Mucosa of stomach (tissue), 1 donor: ENCODE results near the gene NDUFB10.
A peak's percentile ranks its signal among the peaks of the same experiment; 100 is the strongest.
"Not testable (repeated sequence)": the region's sequence is repeated elsewhere in the genome, so short reads cannot be mapped to it uniquely, and the experiment has no call there.

Experiments used
- H3K27me3 ChIP-seq: one replicate; pipeline ENCODE4 v1.7.0; 2013; ENCODE audit warnings: mild to moderate bottlenecking, low read length; ENCODE audit not compliant: control insufficient read depth, insufficient read depth
- H3K36me3 ChIP-seq: one replicate; pipeline ENCODE4 v1.7.0; 2013; ENCODE audit warnings: low read length; ENCODE audit not compliant: control insufficient read depth, insufficient read depth
- H3K4me1 ChIP-seq: one replicate; pipeline ENCODE4 v1.7.0; 2013; ENCODE audit warnings: mild to moderate bottlenecking, low read length; ENCODE audit not compliant: control insufficient read depth, insufficient read depth
- H3K4me3 ChIP-seq: one replicate; pipeline ENCODE4 v1.7.0; 2013; ENCODE audit warnings: low read length
- H3K9ac ChIP-seq: one replicate; pipeline ENCODE4 v1.7.0; 2013; ENCODE audit warnings: mild to moderate bottlenecking, low read length, moderate library complexity
- H3K9me3 ChIP-seq: one replicate; pipeline ENCODE4 v1.7.0; 2013; ENCODE audit warnings: mild to moderate bottlenecking, low read length, moderate library complexity; ENCODE audit not compliant: control insufficient read depth
- donor health status: Pancreatic carcinoma.

NDUFB10 gene

DNA sequence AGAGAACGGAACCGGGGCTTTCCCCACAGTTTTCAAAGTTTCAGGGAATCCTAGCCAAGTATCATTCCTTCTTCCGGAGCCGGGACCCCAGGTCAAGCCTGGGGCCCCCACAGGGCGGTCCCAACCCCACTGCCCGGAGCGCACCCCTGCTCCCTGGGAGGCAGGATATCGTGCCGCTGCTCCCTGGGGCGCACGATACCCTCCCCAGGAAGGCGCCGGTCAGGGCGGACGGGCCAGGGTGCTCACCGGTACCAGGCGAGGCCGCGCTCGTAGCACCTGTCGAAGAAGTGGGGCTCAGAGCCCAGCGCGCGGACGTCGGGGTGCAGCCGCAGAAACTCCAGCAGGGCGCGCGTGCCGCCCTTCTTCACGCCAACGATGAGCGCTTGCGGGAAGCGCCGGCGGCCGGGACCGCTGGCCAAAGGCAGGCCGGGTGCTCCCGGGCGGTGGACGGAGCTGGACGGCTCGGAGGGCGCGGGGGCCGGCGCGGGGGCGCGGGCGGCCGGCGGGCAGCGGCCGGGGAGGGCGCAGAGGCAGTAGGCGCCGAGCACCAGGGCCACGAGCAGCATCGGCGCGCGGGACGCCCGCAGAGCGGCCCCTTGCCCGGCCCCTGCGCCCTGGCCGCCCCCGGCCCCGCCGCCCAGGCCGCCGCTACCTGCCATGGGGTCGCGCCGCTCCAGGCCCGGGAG is 41.5 kb upstream of the NDUFB10 start:
- Histone ChIP-seq H3K9ac (no peak overlapping the region), H3K4me3 (no peak overlapping the region), H3K9me3 (no peaks in the 10 kb centered on the region), H3K27me3 (peaks cover 66% of the 10 kb centered on the region), H3K36me3 (no peaks in the 10 kb centered on the region), H3K4me1 (peaks cover 27% of the 10 kb centered on the region)

DNA sequence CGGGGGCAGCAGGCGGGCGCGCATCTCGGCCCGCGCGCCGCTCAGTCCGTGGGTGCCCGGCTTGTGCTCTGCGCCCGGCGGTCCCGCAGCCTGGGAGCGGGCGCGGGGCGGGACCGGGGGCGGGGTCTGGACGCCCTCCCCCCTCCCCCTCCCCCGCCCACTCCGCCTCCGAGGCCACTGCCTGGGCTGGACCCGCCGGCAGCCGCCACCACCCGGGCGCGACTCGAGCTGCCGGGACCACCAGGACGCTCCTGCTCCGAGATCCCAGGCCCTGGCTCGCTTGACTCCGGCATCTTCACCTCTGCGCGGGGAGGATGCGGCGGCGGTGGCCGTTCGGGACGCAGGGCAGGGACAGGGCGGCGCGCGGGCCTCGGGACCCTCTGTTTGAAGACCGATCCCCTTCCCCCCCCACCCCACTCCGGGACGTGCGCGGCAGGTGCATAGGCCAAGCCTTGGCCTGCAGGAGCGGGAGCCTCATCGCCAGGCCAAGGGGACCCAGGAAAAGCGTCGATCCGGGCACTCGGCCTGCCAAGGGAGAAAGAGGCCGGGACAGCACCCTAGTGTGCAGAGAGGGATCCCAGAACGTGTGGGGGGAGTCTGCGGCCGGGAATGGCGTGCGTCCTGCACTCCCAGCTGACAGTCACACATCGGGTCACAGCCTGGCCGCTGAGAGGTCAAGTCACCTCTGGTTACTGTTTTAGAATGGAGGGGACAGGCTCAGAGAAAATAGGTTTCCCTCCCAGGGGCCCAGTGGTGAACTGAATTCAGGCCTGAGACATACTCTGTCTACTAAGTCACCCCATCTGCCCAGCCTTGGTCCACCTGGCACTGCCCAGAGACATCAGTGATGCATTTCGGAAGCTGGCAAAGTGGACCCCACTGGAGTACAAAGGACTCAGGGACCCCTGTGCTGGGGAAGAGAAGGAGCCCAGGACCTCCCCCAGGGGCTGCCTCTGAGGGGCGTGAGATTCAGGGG is 40.7 kb upstream of the NDUFB10 start, which contains the start of gene HS3ST6:
Gene HS3ST6 (minus strand): TSS at position 65 of the 976 bp plus-strand sequence. CDS start 92 bp downstream, outside the sequence.
- H3K4me1 ChIP-seq, result peaks cover 24% of the 10 kb centered on the region
- H3K4me3 ChIP-seq, result no peak within 1 kb of the TSS
- H3K9ac ChIP-seq, result no peak within 1 kb of the TSS
- peaks cover 74% of the 10 kb centered on the region for H3K27me3 ChIP-seq
- no peaks in the 10 kb centered on the region for H3K9me3 ChIP-seq
- H3K36me3 ChIP-seq, result no peaks in the 10 kb centered on the region

DNA sequence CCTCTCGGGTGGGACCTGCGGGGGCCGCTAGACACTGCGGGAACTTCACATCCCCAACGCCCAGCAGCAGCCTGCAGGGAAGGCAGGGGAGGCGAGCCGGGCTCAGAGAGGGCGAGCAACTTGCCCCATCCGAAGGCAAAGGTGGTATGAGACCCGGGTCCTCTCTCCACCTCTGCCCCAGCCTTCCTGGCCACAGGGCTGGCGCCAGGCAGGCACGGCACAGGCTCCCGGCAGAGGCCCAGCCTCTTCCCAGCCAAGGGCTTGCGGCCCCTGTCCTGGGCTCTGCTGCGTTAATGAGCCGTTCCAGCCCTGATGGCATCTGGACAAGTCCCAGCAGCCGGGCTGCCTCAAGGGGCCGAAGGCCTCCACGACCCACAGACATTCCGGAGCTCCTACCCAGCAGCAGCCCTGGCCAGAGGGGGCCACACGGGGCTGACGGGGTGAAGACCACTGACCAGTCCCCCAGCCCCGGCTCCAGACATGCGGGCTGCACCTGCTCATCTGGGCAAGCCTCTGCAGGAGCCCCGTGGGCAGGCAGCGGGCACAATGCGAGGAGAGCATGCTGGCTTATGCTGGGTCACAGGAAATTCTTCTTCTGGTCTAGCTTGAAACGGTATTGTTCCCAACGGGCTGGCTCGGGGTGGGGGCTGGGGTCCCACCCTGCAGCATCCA is 39.9 kb upstream of the NDUFB10 start:
- Histone ChIP-seq H3K36me3 (no peaks in the 10 kb centered on the region), H3K9ac (no peak overlapping the region), H3K4me3 (no peak overlapping the region), H3K4me1 (peaks cover 19% of the 10 kb centered on the region), H3K27me3 (peaks cover 82% of the 10 kb centered on the region), H3K9me3 (no peaks in the 10 kb centered on the region)

DNA sequence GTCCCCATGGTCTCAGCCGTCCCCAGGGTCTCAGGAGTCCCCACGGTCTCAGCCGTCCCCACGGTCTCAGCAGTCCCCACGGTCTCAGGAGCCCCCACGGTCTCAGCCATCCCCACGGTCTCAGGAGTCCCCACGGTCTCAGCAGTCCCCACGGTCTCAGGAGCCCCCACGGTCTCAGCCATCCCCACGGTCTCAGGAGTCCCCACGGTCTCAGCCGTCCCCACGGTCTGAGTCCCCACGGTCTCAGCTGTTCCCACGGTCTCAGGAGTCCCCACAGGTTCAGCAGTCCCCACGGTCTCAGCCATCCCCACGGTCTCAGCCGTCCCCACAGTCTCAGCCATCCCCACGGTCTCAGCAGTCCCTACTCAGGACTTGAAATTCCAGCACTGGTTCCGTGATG is 39.2 kb upstream of the NDUFB10 start:
- Histone ChIP-seq H3K4me1 (peaks cover 15% of the 10 kb centered on the region), H3K27me3 (peaks cover 78% of the 10 kb centered on the region)
- H3K4me3 ChIP-seq, H3K9ac ChIP-seq, H3K9me3 ChIP-seq, H3K36me3 ChIP-seq: not testable (repeated sequence)

DNA sequence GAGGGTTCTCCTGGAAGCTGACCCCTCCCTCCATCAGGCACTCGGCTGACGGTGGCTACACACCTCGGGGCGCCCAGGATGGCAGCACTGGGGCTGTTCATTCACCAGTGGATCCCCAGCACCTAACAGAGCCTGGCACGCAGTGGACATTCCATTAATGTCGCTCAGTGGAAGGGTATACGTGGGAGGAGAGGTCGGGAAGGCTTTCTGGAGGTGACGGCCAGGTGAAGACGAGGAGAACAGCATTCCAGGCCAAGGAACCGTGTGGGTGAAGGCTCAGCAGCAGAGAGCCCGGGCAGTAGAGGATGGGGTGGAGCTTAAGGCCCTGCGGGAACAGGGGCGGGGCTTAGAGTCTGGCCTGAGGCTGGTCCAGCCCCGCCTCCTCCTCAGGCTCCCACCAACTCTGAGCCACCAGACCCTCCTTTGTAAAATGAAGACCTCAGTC is 38.6 kb upstream of the NDUFB10 start:
- Histone ChIP-seq H3K9ac (no peak overlapping the region), H3K36me3 (no peaks in the 10 kb centered on the region), H3K27me3 (peaks cover 76% of the 10 kb centered on the region), H3K9me3 (no peaks in the 10 kb centered on the region), H3K4me3 (no peak overlapping the region), H3K4me1 (peaks cover 15% of the 10 kb centered on the region)

DNA sequence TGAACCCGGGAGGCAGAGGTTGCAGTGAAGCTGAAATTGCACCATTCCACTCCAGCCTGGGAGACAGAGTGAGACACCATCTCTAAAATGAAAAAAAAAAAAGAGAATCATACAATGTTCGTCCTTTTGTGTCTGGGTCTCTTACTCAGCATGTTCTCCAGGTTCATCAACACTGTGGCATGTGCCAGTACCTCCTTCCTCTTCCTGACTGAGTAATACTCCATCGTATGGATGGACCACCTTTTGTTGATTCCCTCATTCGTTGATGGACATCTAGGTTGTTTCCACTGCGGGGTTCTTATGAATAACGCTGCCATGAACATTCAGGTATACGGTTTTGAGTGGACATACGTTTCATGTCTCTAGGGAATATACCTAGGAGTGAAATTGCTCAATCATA is 37.0 kb upstream of the NDUFB10 start:
- no peaks in the 10 kb centered on the region for H3K9me3 ChIP-seq
- no peak overlapping the region for H3K4me3 ChIP-seq
- peaks cover 63% of the 10 kb centered on the region for H3K27me3 ChIP-seq
- H3K9ac ChIP-seq, result no peak overlapping the region
- H3K36me3 ChIP-seq, result no peaks in the 10 kb centered on the region
- H3K4me1 ChIP-seq, result peaks cover 13% of the 10 kb centered on the region

DNA sequence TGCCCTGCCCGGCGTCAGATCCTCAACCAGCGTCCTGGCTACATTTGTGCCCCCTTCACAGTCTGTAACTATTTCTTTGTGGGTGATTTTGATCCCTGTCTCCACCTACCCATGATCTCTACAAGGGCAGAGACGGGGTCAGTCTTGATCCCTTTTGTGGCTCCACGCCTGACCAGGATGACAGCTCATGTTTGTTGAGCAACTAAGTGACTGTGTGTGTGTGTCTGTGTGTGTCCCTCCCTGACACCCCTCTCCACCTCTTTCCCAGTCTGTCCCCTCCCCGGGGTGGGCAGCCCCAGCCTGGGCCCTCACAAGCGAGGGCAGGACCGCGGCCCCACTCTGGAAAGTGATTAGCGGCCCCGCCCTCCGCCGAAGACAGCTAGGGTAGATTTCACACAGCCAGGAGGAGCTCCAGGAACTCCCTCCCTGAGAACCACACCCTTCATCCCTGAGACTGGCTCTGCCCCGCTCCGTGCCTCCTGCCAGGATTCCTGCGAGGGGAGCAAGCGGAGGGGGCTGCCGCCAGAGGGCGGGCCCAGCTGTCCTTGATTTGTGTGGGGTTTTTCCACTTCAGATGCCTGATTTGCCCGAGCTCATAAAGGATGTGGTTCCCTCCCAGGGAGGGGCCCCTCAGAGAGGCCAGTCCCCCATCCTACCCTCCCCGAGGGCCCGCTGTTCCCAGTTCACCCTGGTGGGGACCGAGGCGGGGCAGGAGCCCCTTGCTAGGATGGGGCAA is 35.9 kb upstream of the NDUFB10 start:
- H3K4me3 ChIP-seq, result no peak overlapping the region
- H3K9ac ChIP-seq, result no peak overlapping the region
- no peaks in the 10 kb centered on the region for H3K9me3 ChIP-seq
- H3K36me3 ChIP-seq, result no peaks in the 10 kb centered on the region
- peaks cover 9% of the 10 kb centered on the region for H3K4me1 ChIP-seq
- H3K27me3 ChIP-seq, result peaks cover 57% of the 10 kb centered on the region

DNA sequence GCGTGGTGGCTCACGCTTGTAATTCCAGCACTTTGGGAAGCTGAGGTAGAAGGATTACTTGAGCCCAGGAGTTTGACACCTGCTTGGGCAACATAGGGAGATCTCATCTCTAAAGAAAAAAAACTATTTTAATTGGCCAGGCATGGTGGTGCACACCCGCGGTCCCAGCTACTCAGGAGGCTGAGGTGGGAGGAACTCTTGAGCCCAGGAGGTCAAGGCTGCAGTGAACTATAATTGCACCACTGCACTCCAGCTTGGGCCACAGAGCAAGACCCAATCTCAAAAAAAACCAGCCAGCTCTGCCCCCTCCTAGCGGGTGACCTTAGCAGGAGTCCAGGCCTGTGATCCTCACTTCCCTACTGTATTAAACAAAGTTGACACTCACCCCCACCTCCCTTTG is 35.2 kb upstream of the NDUFB10 start:
- peaks cover 51% of the 10 kb centered on the region for H3K27me3 ChIP-seq
- no peaks in the 10 kb centered on the region for H3K9me3 ChIP-seq
- no peak overlapping the region for H3K9ac ChIP-seq
- peaks cover 9% of the 10 kb centered on the region for H3K4me1 ChIP-seq
- H3K36me3 ChIP-seq, result no peaks in the 10 kb centered on the region
- no peak overlapping the region for H3K4me3 ChIP-seq

DNA sequence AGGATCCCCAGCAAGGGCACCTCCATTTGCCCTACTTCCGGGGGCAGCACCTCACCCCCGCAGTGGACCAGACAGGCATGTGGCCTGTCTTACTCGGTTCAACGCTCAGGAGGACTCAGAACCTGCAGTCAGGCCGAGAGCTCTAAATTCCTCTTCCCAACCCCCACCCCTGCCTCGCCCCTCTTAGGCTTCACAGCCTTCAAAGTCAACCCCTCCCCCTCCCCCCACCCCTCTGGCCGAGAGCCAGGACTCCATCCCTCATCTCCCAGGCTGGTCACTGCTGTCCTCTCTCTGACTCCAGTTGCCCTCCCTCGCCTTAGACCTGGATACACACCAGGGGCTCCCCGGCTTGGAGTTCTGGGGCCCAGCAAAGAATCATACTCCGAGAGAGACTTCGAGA is 33.1 kb upstream of the NDUFB10 start:
- Histone ChIP-seq H3K36me3 (no peaks in the 10 kb centered on the region), H3K4me3 (no peak overlapping the region), H3K9me3 (no peaks in the 10 kb centered on the region), H3K27me3 (peaks cover 29% of the 10 kb centered on the region), H3K9ac (no peak overlapping the region), H3K4me1 (peaks cover 9% of the 10 kb centered on the region)

DNA sequence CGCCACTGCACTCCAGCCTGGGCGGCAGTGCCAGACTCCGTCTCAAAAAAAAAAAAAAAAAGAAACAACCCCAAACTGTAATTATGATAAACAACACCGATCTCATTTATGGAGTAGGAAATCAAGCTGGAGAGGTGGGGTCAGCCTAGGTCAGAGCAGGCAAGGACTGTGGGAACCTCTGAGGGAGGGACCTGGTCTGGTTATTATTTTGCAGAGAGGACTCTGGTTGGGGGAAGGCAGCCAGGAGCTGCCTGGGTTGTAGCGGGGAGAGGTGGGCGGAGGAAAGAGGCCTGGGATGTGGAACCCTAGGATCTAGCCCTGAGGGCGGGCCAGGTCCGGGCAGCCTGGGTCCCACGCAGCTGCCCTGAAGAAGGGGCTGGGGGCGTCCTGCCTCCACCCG is 30.2 kb upstream of the NDUFB10 start:
- H3K36me3 ChIP-seq, result no peaks in the 10 kb centered on the region
- H3K27me3 ChIP-seq, result peaks cover 6% of the 10 kb centered on the region
- peak overlapping the region; percentile 18 for H3K9ac ChIP-seq
- H3K9me3 ChIP-seq, result no peaks in the 10 kb centered on the region
- no peak overlapping the region for H3K4me3 ChIP-seq
- no peaks in the 10 kb centered on the region for H3K4me1 ChIP-seq

DNA sequence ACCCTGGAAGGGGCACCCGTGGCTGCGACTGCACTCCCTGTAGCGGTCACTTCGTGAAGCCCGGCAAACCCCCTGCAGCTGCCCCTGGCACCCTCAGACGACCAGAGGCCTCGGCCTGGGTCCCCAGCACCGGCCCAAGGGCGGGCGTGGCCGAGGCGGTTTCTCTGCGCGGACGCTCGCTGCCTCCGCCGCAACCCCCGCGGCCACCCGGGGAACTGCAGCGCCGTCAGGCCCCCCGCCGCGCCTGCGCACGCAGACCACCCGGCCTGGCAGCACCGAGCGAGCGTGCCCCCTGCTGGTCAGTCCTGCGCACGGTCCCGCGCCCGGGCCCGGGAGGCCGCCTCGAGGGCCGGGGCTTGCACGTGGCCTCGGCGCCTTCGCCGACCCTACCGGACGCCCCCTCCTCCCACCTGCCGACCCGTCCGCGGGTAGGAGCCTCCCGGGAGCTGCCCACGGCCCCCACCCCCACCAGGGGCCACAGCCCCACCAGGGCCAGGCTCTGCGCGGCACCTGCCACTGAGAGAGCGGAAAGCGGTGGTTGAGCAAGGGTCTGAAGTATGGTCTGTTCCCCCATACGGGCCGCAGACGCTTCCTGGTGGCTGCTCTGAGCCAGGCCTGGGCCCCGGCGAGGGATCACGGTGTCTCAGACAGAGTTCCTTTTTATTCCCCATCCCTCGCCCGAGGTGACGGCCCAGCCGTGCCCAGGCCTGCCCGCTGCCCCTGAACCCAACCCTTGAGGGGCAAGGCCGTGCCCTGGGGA is 29.6 kb upstream of the NDUFB10 start:
- no peak overlapping the region for H3K4me3 ChIP-seq
- no peaks in the 10 kb centered on the region for H3K4me1 ChIP-seq
- H3K9ac ChIP-seq, result peak overlapping the region; percentile 18
- H3K36me3 ChIP-seq, result no peaks in the 10 kb centered on the region
- no peaks in the 10 kb centered on the region for H3K9me3 ChIP-seq
- peaks cover 3% of the 10 kb centered on the region for H3K27me3 ChIP-seq
